B cell (primary cell): ENCODE measurements around the gene LNX1. TPM values are rescaled to one million over a fixed set of nuclear protein-coding genes. Genes with fewer than 3 reads are reported as not detected.

ENCODE experiments used
- ATAC-seq: fragments of 200-7000 bp; cut with Tn5 transposase; one replicate; pipeline ENCODE4 v1.10.0; 2021; ENCODE audit warnings: low read depth, mild to moderate bottlenecking, moderate number of reproducible peaks, moderate library complexity
- CTCF ChIA-PET: fragments of 350-600 bp; sonication (Branson Sonifier 250); formaldehyde crosslinking; loops from one replicate; lab custom pipeline; 2021; ENCODE audit warnings: antibody characterized with exemption, inconsistent platforms; lab: Charles Lee
- POLR2A ChIA-PET: fragments of 350-600 bp; sonication (Branson Sonifier 250); formaldehyde crosslinking; loops from one replicate; lab custom pipeline; 2021; ENCODE audit warnings: antibody characterized with exemption; lab: Charles Lee
- DNase-seq: peaks from one replicate; pipeline ENCODE4 v3.0.0; 2013
- H2AFZ ChIP-seq: 2 replicates; pipeline ENCODE4 v1.6.1; 2012; ENCODE audit warnings: mild to moderate bottlenecking, low read depth, low read length; ENCODE audit not compliant: insufficient read depth, poor library complexity, severe bottlenecking
- H3K27ac ChIP-seq, 2 donors: 1 replicate in 1 of 2; 2 replicates in 1 of 2; pipeline ENCODE4 v1.5.1; 2012 to 2013; ENCODE audit warnings: low read length in 2 of 2, mild to moderate bottlenecking in 2 of 2, moderate library complexity in 1 of 2
- H3K27me3 ChIP-seq, 4 experiments: fragments of 200-600 bp in 1 of 4; sonication (generic) in 1 of 4; replicated peaks in 1 of 4; 1 replicate in 2 of 4; 2 replicates in 2 of 4; pipeline versions ENCODE4 v1.6.1 to v1.7.0; 2013 to 2016; ENCODE audit warnings: low read length in 3 of 4, mild to moderate bottlenecking in 2 of 4, mixed read lengths in 1 of 4, moderate library complexity in 1 of 4; ENCODE audit not compliant: insufficient read depth in 4 of 4, control insufficient read depth in 3 of 4; ENCODE audit errors: control extremely low read depth in 1 of 4
- H3K36me3 ChIP-seq, 2 experiments: replicated peaks in 1 of 2; 1 replicate in 1 of 2; 2 replicates in 1 of 2; pipeline versions ENCODE4 v1.6.1 to v1.7.1; 2013; ENCODE audit warnings: low read length in 1 of 2; ENCODE audit not compliant: insufficient read depth in 2 of 2, control insufficient read depth in 1 of 2; ENCODE audit errors: control extremely low read depth in 1 of 2, extremely low read depth in 1 of 2
- H3K4me1 ChIP-seq, 2 donors: fragments of 200-600 bp in 1 of 2; sonication (generic) in 1 of 2; 1 replicate in 1 of 2; 2 replicates in 1 of 2; pipeline versions ENCODE4 v1.5.1 to v1.6.1; 2013 to 2017; ENCODE audit warnings: low read length in 2 of 2; ENCODE audit not compliant: control insufficient read depth in 2 of 2, insufficient read depth in 2 of 2
- H3K4me2 ChIP-seq: replicated peaks from 2 replicates; pipeline ENCODE3; 2012; ENCODE audit warnings: mild to moderate bottlenecking, low read depth, low read length; ENCODE audit not compliant: poor library complexity, severe bottlenecking
- H3K4me3 ChIP-seq, 5 experiments: fragments of 200-600 bp in 1 of 5; sonication (generic) in 1 of 5; 1 replicate in 3 of 5; 2 replicates in 2 of 5; pipeline versions ENCODE4 v1.5.1 to v1.7.0; 2011 to 2016; ENCODE audit warnings: low read length in 4 of 5, mild to moderate bottlenecking in 4 of 5, low read depth in 2 of 5, control low read depth in 1 of 5, moderate library complexity in 1 of 5; ENCODE audit not compliant: insufficient read depth in 1 of 5; ENCODE audit errors: control extremely low read depth in 1 of 5, extremely low read depth in 1 of 5
- H3K79me2 ChIP-seq: fragments of 200-600 bp; sonication (generic); one replicate; pipeline ENCODE4 v1.6.0; 2016; ENCODE audit warnings: low read length; ENCODE audit not compliant: control insufficient read depth, insufficient read depth
- H3K9ac ChIP-seq: fragments of 200-600 bp; sonication (generic); 2 replicates; pipeline ENCODE4 v1.6.1; 2017; ENCODE audit warnings: mild to moderate bottlenecking, low read length, moderate library complexity
- H3K9me3 ChIP-seq, 3 donors: one replicate each; pipeline versions ENCODE4 v1.6.1 to v1.7.1; 2013; ENCODE audit warnings: low read length in 2 of 3; ENCODE audit not compliant: control insufficient read depth in 2 of 3, insufficient read depth in 1 of 3; ENCODE audit errors: control extremely low read depth in 1 of 3
- H4K20me1 ChIP-seq: 2 replicates; pipeline ENCODE4 v1.6.0; 2012; ENCODE audit warnings: mild to moderate bottlenecking, low read length; ENCODE audit not compliant: insufficient read depth, control insufficient read depth, poor library complexity, severe bottlenecking
- H3K27ac Mint-ChIP-seq: one replicate; pipeline ENCODE4 v1.8.0; 2021; ENCODE audit warnings: mixed read lengths
- H3K27me3 Mint-ChIP-seq: one replicate; pipeline ENCODE4 v1.8.0; 2021; ENCODE audit warnings: mixed read lengths
- H3K4me1 Mint-ChIP-seq: one replicate; pipeline ENCODE4 v1.8.0; 2021; ENCODE audit warnings: mixed read lengths
- H3K4me3 Mint-ChIP-seq: one replicate; pipeline ENCODE4 v1.8.0; 2021; ENCODE audit warnings: mixed read lengths
- H3K9me3 Mint-ChIP-seq: one replicate; pipeline ENCODE4 v1.8.0; 2022; ENCODE audit warnings: mixed read lengths; ENCODE audit not compliant: insufficient read depth
- EZH2 ChIP-seq: IDR thresholded peaks from 2 replicates; pipeline ENCODE4 v1.6.1; 2012; ENCODE audit warnings: borderline replicate concordance, low read depth, mild to moderate bottlenecking, moderate library complexity, low read length; ENCODE audit not compliant: insufficient read depth, poor library complexity, severe bottlenecking
- WGBS: methylation state at CpG from one replicate; pipeline ENCODE4 v1.1.5; 2013; ENCODE audit warnings: missing lambda C conversion rate; ENCODE audit not compliant: insufficient coverage; 5-methylcytosine and 5-hydroxymethylcytosine counted together
- intact Hi-C: fragments of 100-400 bp; cut with micrococcal nuclease; formaldehyde crosslinking; loops from one replicate; pipeline ENCODE4 v1.10.0; 2022
- polyA plus RNA-seq: library from polyadenylated mRNA; depleted of rRNA; stranded (reverse); fragments of >200 nt; gene quantifications from 2 replicates; pipeline ENCODE4 v1.2.3, GENCODE V29; 2012
- total RNA-seq, 2 donors: library from RNA; stranded (reverse); fragments of 120-200 nt in 1 of 2; gene quantifications; 1 replicate in 1 of 2; 2 replicates in 1 of 2; pipeline versions ENCODE4 v1.2.3 to v1.2.4, GENCODE V29; 2013 to 2022
- TF ChIP-seq, protein P1 (sequence below): fragments of 200-600 bp; IDR thresholded peaks from one replicate; pipeline ENCODE4 v1.8.0; 2022; ENCODE audit warnings: antibody characterized with exemption, mild to moderate bottlenecking

The LNX1 gene
- total and polyA plus RNA-seq, 2 donors (not counting 1 experiment from before 2014, with no cell fraction given): not detected

DNA sequence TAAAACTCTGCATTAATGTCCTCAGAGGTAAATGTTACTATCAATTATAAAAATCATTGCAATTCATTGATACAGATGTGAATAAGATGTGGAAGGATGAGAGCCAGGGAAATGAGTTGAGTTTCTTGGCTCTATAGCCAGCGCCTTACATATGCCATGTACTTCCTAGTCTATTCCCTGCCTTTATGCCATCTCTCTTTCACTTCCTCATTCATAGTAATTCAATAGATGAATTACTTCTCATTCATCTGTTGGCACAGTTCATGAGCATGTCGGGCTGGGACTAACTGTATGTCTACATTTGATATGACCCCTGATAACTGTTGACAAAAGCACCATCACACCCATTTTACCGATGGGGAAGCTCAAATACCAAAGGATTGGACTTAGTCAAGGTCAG lies 55.7 kb downstream of the LNX1 start:
- Histone ChIP-seq H3K27me3 (peaks cover 0 to 15% (median under 1%) of the 10 kb centered on the region in 4 experiments), H3K27ac (no peak overlapping the region), H4K20me1 (no peaks in the 10 kb centered on the region), H3K9me3 (no peaks in the 10 kb centered on the region), H3K4me3 (no peak overlapping the region), H3K79me2 (no peaks in the 10 kb centered on the region), H2AFZ (no peak overlapping the region), H3K4me1 (no peaks in the 10 kb centered on the region), H3K36me3 (no peaks in the 10 kb centered on the region), H3K9ac (no peak overlapping the region), H3K4me2 (no peak overlapping the region)
- Mint-ChIP-seq H3K4me1 (no peaks in the 10 kb centered on the region), H3K27ac (no peak overlapping the region), H3K4me3 (no peak overlapping the region), H3K27me3 (peaks cover 30% of the 10 kb centered on the region), H3K9me3 (no peaks in the 10 kb centered on the region)
- peak; percentile 6 for DNase-seq
- TF ChIP-seq, protein P1, sequence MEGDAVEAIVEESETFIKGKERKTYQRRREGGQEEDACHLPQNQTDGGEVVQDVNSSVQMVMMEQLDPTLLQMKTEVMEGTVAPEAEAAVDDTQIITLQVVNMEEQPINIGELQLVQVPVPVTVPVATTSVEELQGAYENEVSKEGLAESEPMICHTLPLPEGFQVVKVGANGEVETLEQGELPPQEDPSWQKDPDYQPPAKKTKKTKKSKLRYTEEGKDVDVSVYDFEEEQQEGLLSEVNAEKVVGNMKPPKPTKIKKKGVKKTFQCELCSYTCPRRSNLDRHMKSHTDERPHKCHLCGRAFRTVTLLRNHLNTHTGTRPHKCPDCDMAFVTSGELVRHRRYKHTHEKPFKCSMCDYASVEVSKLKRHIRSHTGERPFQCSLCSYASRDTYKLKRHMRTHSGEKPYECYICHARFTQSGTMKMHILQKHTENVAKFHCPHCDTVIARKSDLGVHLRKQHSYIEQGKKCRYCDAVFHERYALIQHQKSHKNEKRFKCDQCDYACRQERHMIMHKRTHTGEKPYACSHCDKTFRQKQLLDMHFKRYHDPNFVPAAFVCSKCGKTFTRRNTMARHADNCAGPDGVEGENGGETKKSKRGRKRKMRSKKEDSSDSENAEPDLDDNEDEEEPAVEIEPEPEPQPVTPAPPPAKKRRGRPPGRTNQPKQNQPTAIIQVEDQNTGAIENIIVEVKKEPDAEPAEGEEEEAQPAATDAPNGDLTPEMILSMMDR: no peak
- no peak for TF ChIP-seq EZH2
- intact Hi-C loops: no loop called here
- ATAC-seq: no peak
- CTCF ChIA-PET: no interaction called here
- POLR2A ChIA-PET: no interaction called here
- WGBS: 67% methylated on average over 2 of the region's 3 CpGs

DNA sequence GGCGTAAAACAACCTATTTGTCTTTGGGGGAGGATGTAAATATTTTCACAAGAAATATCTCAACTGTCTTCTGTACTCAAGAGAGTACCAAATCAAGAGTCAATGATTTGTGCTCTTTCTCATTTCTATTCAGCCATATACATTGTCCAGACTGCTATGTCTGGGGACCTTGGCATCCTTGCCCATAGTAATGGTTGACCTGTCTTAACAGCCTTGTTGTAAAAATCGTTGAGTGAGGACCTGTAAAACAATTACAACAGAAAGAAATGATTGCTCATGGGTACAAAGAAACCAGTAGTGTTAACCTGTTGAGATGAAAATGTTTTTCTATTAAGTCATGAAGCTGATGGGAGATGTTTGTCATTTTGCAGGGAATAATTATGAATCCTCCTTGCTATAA lies 56.6 kb downstream of the LNX1 start:
- DNase-seq (no peak), ATAC-seq (no peak)
- no peaks in the 10 kb centered on the region for H3K9me3 ChIP-seq
- H3K27ac Mint-ChIP-seq: no peak overlapping the region
- H3K36me3 ChIP-seq: no peaks in the 10 kb centered on the region
- H4K20me1 ChIP-seq: no peaks in the 10 kb centered on the region
- no peak overlapping the region for H3K4me2 ChIP-seq
- no peaks in the 10 kb centered on the region for H3K4me1 Mint-ChIP-seq
- no peak overlapping the region for H3K27ac ChIP-seq
- no peak overlapping the region for H3K4me3 ChIP-seq
- CTCF ChIA-PET: no interaction called here
- no peak overlapping the region for H2AFZ ChIP-seq
- H3K79me2 ChIP-seq: no peaks in the 10 kb centered on the region
- WGBS: 100% methylated on average over 1 of the region's 2 CpGs
- POLR2A ChIA-PET: no interaction called here
- H3K4me1 ChIP-seq: no peaks in the 10 kb centered on the region
- intact Hi-C loops: no loop called here
- H3K27me3 Mint-ChIP-seq: peaks cover 29% of the 10 kb centered on the region
- no peak overlapping the region for H3K4me3 Mint-ChIP-seq
- TF ChIP-seq, protein P1: no peak
- TF ChIP-seq EZH2: no peak
- H3K27me3 ChIP-seq: peaks cover 0 to 15% (median under 1%) of the 10 kb centered on the region in 4 experiments
- H3K9me3 Mint-ChIP-seq: no peaks in the 10 kb centered on the region
- H3K9ac ChIP-seq: no peak overlapping the region
